ENCODE data around the gene WAPL.

WAPL gene

DNA sequence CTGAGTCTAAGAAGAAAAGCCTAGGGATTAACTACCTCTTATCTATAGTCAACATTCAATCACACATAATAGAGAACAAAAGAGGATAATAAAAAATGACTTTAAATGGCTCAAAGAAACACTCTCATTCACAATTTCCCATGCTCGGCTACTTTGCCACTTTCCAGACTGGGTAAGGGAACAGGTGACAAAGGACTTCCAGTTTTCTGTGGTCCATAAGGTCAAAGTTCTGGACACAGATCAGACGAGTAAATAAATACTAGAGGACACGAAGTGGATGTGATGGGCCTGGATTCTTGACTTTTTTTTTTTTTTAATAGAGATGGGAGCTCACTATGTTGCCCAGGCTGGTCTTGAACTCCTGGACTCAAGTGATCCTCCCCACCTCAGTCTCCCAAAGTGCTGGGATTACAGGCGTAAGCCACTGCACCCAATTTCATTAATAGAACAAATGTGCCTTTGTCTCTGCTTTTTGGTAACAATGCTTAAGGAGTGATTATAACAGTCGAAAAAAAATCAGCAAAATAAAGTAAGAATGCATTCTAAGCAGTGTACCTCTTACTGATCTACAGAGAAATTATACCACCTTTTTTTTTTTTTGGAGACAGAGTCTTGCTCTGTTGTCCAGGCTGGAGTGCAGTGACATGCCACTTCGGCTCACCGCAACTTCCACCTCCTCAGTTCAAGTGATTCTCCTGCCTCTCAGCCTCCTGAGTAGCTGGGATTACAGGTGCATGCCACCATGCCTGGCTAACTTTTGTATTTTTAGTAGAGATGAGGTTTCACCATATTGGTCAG, 70.6 kb downstream of the WAPL start:
- DNase-seq = no peak

- no peak for DNase-seq
Observed at GRCh38 chr10:86449926-86450558, 71.5 kb downstream of the WAPL start.

- no peak for DNase-seq
Observed at GRCh38 chr10:86447432-86447831, 74.2 kb downstream of the WAPL start.

- DNase-seq = no peak
Observed at GRCh38 chr10:86446987-86447386, 74.6 kb downstream of the WAPL start.

- no peak for DNase-seq
Observed at GRCh38 chr10:86446440-86446839, 75.2 kb downstream of the WAPL start.

DNA sequence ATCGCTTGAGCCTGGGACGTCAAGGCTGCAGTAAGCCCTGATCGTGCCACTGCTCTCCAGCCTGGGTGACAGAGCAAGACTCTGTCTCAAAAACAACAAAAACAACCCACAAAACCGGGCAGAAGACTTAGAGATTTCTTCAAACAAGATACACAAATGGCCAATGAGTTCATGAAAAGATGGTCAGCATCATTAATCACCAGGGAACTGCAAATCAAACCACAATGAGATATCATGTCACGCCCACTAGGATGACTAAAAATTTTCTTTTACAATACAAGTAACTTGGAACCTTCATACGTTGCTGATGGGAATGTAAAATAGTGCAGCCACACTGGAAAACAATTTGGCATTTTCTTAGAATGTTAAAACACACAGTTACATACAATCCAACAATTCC, 77.7 kb downstream of the WAPL start:
- no peak for DNase-seq

DNA sequence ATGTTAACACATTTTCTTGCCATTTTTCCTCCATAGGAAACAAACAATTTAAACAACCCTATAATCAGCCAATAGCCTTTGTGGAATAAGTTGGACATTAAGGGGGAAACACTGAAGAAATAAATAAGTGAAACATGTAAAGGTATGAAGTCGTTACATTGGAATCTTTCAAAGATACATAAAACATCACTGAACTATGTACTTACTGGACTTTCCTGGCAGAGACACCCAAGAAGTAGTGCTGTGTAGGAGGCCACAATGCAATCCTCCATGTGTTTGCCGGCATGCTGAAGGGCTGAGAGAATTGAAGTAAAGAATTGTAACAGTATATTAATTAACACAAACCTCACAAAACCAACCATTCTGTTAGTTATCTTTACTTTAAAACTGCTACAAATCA, 78.5 kb downstream of the WAPL start:
- DNase-seq = no peak

- DNase-seq = no peak
Observed at GRCh38 chr10:86440874-86441843, 80.4 kb downstream of the WAPL start.

DNA sequence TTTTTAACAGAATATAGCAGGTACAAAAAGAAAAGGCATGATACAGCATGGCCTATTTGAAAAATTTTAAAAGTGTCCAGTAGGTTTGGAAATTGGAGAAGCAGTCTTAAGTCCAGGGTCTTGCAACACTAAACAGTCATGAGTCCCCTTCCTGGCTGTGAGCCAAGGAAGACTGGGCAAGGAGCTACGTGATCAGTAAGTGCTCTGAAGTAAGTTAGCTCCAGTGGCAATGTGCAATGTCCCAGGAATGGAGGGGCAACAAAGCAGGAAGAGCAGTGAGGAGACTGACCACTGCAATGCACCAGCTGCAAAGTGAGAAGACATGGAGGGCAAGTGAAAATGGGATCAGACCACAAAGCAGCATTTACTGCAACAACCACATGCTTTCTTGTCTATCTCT, 82.0 kb downstream of the WAPL start:
- no peak for DNase-seq

DNA sequence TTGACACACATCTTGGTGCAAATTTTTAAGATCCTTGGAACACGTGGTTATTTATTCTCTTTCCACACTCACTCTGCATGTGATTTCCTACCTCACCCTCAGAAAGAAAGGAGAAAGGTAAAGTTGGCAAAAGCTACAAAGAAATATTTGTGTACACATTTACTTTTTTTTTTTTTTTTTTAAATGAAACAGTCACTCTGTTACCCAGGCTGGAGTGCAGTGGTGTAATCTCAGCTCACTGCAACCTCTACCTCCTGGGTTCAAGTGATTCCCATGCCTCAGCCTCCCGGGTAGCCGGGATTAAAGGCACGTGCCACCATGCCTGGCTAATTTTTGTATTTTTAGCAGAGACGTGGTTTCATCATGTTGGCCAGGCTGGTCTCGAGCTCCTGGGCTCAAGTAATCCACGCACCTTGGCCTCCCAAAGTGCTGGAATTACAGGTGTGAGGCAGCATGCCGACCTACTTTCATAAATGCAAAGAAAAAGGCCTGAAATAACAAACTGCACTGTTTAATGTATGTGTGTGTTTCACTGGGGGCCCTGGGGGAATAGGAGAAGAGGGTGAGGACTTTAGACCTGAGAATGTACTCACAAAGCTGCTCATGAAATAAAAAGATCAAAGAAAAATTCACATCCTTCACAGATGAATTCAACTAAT, 83.4 kb downstream of the WAPL start:
- DNase-seq = no peak

GRCh38 chr10:86437447-86437846, 84.1 kb downstream of the WAPL start:
- DNase-seq = no peak

GRCh38 chr10:86436963-86437362, 84.6 kb downstream of the WAPL start:
- no peak for DNase-seq

DNA sequence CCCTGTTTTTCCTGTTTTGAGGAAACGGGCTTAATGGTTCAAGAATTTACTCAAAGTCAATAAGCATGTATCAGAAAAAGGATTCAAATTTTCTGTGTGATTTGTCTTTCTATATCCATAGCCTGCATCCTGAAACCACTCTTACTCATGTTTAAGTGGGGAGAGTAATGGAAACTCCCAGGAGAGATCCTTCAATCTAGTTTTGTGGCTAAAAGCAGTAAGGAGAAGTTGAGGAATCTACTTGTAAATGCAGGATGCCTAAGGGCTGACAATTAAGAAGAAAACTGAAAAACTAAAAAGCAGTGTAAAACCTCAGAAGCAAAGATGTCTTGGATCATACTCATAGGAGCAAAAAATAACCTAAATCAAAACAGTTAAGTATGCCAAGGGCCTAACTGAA, 86.9 kb downstream of the WAPL start:
- no peak for DNase-seq

DNA sequence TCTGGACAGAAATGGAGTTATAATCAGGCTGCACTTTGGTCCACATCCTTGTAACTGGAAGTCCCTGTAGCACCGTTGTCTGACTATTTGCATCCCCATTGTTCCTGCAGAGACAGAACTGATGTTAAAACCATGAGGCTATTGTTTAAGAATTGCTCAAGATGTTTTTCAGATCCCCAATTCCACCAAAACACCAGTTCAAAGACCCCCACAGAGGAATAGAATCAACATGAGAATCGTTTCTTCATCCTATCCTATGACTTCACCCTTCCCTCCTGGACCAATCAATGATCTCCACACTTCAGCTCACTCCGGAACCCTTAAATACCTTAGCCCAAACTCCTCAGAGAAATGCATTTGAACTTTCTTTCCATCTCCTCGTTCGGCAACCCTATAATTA, 97.9 kb downstream of the WAPL start:
- no peak for DNase-seq

GRCh38 chr10:86419101-86419500, 102.5 kb downstream of the WAPL start:
- DNase-seq = no peak

- DNase-seq = no peak
Observed at GRCh38 chr10:86415583-86415982, 106.0 kb downstream of the WAPL start.

- no peak for DNase-seq
Observed at GRCh38 chr10:86415116-86415515, 106.5 kb downstream of the WAPL start.

DNA sequence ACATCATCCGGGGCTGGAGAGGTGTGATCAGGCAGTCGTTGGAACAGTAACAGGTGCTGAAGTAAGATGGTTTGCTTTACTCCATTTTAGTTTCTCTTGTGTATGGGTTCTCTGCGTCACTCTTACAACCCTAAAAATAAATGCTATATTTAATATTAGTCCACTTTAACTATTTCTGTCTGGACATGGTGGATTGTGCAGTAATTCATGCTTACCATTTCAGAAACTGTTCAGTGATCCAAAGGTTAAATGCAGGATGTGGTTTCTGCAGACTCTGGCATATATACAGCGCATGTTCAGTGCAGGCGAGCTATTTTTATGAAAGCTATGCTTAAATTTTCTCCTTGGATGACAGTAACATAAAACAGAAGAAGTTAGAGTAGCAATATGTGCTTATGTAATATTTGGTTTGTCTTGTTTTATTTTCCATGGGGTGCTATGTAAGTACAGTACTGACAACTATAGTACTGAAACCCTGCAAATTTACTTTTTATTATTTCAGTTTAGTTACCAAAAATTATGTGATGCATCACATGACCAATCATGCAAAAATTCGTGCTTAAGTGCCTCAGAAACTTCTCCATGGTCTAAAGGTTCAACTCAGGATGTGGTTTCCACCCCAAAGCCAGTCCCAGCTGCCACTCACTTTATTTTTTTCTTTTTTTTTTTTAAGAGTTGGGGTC, 108.4 kb downstream of the WAPL start:
- DNase-seq = no peak

DNA sequence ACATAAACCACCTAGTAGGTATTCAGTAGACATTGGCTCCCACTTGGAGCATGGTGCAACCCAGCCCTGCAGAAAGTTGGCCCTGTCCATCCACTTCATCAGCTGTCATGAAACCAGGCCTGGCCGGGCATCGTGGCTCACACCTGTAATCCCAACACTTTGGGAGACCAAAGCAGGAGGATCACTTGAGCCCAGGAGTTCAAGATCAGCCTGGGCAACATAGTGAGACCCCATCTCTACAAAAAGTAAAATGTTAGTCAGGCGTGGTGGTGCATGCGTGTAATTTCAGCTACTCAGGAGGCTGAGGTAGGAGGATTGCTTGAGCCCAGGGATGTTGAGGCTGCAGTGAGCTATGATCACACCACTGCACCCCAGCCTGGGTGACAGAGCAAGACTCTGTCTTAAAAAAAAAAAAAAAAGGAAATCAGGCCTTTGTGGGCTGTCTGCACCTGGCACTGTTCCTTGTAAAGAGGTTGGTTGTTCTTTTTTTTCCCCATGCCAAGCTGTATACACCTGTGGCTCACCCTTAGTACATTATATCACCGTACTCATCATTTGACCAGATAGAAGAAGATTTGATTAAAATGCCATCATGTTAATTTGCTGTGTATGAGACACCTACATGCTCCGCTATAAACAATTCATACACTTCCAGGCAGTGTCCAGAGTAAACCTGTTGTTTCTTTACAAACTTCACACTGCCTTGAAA, 109.6 kb downstream of the WAPL start:
- DNase-seq = no peak

DNA sequence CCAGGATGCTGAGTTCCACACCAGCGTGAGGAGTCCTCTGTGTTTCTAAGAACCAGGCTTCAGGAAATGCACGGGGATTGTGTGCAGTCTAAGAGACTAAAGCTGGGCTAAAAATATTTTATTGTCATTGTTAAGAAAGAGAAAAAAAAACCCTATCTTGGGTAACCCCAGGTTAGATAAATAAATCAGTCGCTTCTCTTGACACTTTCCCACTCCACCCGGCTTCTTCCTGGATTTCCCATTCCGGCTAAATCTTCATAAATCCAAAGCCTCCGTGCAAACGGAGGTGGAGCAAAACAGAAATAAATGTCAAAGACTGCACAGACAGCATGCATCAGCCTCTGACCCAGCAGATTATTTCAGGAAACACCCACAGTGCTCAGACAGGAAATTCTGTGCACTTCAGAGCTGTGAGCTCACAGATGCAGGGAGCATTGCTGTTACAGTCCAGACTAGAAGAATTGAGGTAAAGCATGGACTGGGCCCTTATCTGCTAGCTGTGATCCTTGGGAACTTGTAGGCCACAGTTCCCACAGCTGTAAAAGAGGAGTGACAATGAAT, 110.2 kb downstream of the WAPL start:
- DNase-seq = peak; percentile 11

DNA sequence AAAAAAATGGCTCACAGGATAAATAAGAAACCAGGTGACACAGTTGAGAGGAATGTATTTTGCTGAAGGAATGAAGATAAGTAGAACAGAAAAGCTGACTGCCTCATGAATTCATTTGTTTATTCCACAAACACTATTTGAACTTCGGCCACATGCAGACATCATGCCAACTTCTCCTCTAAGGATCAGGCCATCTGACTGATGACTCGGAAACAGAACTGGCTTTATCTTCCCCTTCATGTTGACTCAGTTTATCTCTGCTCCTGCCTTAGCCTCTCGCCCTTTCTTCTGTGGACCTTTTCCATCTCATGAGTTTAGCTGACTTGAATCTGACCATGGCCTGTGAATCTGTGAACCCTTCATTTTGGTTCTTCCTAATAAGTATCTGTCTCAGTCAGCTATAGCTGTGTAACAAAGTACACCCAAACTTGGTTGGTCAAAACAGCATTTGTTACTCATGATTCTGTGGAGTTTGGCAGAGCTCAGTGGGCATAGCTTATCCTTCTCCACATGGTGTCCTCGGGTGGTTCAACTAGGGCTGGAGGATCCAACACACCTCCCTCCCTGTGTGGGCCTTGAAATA, 111.0 kb downstream of the WAPL start:
- DNase-seq = no peak
